Stimulated activated effector memory CD8-positive, alpha-beta T cell treated with anti-CD3 and anti-CD28 coated beads, Interleukin-12 subunit alpha, Interleukin-12 subunit beta, amount 100 ng/mL, for 72 hours (primary cell): ENCODE data around the gene CELF5.

ENCODE experiments used
- ATAC-seq: fragments of 150-1000 bp; cut with Tn5 transposase; 2 replicates; pipeline ENCODE4 v1.10.0; 2021
- DNase-seq, 2 donors: peaks; one replicate each; pipeline ENCODE4 v3.0.0; 2021 to 2022; ENCODE audit warnings: low spot score in 2 of 2
- H3K27ac Mint-ChIP-seq: one replicate; pipeline ENCODE4 v1.8.0; 2022; ENCODE audit warnings: mild to moderate bottlenecking, mixed read lengths
- H3K36me3 Mint-ChIP-seq: one replicate; pipeline ENCODE4 v1.8.0; 2022; ENCODE audit warnings: mild to moderate bottlenecking, mixed read lengths
- H3K4me1 Mint-ChIP-seq: one replicate; pipeline ENCODE4 v1.8.0; 2022; ENCODE audit warnings: mixed read lengths
- H3K4me3 Mint-ChIP-seq: one replicate; pipeline ENCODE4 v1.8.0; 2022; ENCODE audit warnings: mild to moderate bottlenecking, mixed read lengths
- H3K9me3 Mint-ChIP-seq: one replicate; pipeline ENCODE4 v1.8.0; 2022; ENCODE audit warnings: mixed read lengths

Gene CELF5

GRCh38 chr19:3224346-3225168 lies at the start of gene CELF5:
CELF5 (plus strand) TSS chr19:3224661; CDS start chr19:3224740, 79 bp downstream.
- H3K4me1 Mint-ChIP-seq, result no peaks in the 10 kb centered on the region
- H3K27ac Mint-ChIP-seq, result no peak within 1 kb of the TSS
- H3K9me3 Mint-ChIP-seq, result no peaks in the 10 kb centered on the region
- H3K4me3 Mint-ChIP-seq, result peak within 1 kb of the TSS; percentile 37
- ATAC-seq (peak; percentile 76), DNase-seq (peak in 1 of 2 donors; percentile 54)
- H3K36me3 Mint-ChIP-seq, result no peaks in the 10 kb centered on the region

DNA sequence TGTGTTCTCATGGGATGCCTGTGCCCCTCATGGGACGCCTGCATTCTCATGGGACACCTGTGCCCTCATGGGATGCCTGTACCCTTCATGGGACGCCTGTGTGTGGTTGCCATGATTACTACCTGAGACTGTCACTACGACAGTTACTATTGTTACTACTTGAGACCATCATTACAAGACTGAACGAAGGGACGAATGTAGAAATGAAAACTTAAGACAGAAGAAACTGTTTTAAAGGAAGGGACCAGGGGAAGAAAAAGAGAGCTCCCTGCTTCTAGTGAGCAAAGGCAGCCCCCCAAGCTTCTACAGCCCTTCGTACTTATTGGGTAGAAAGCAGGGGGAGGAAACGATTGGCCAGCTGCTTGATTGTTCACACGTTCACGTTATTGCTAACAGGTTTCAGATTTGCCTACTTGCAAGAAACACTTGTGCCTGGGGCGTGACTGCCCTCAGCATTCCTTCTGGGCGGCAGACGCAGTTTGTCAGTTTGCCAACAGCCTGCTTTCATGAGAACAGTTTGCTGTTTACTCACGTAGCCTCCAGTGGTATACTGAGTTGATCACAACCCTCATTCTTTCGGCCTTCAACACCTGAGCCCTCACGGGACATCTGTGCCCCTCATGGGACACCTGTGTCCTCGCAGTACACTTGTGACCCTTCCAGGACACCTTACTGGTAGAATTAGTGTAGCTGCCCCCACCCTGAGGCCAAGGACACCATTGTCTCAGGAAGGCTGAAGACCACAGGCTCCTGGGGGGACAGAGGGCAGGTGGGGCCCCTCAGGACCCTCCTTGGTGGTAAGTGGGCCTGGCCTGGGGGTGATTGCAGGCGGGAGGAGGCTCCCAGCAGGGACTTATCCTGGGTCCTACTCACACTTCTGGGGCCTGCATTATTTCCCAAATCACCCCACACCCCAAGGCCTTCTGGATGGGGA lies 48.4 kb upstream of the CELF5 start:
- ATAC-seq (no peak), DNase-seq (peak in 1 of 2 donors; percentile 57)
- Mint-ChIP-seq H3K9me3 (no peaks in the 10 kb centered on the region), H3K36me3 (peaks cover 60% of the 10 kb centered on the region), H3K4me3 (peak overlapping the region; percentile 96), H3K27ac (peak overlapping the region; percentile 98), H3K4me1 (peaks cover 23% of the 10 kb centered on the region)

DNA sequence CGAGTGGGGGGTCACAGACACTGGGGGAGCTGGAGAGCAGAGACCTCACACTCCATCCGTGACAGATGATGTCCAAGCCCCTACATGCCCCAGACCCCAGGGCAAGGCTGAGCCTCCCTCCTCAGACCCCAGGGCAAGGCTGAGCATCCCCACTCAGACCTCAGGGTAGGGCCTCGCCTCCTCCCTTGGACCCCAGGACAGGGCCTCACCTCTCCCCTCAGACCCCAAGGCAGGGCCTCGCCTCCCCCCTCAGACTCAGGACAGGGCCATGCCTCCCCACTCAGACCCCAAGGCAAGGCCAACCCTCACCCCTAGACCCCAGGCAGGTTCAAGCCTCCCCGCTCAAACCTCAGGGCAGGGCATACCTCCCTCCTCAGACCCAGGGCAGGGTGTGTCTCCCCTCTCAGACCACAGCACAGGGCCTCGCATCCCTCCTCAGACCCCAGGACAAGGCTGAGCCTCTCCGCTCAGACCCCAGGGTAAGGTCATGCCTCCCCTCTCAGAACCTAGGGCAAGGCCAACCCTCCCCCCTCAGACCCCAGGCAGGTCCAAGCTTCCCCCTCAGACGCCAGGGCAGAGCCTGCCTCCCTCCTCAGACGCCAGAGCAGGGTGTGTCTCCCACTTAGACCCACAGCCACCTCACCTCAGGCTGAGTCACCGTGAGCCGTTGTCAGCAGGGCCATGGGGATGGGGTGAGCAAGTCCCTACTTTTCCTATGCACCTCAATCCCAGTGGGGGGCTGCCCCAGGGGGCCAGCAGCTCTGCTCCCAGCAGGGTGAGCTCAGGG lies 47.6 kb upstream of the CELF5 start:
- H3K36me3 Mint-ChIP-seq, result peaks cover 60% of the 10 kb centered on the region
- peaks cover 23% of the 10 kb centered on the region for H3K4me1 Mint-ChIP-seq
- no peaks in the 10 kb centered on the region for H3K9me3 Mint-ChIP-seq
- peak overlapping the region; percentile 98 for H3K27ac Mint-ChIP-seq
- peak overlapping the region; percentile 96 for H3K4me3 Mint-ChIP-seq
- ATAC-seq, result peak; percentile 80
- DNase-seq, result peak; percentile 40 to 77

DNA sequence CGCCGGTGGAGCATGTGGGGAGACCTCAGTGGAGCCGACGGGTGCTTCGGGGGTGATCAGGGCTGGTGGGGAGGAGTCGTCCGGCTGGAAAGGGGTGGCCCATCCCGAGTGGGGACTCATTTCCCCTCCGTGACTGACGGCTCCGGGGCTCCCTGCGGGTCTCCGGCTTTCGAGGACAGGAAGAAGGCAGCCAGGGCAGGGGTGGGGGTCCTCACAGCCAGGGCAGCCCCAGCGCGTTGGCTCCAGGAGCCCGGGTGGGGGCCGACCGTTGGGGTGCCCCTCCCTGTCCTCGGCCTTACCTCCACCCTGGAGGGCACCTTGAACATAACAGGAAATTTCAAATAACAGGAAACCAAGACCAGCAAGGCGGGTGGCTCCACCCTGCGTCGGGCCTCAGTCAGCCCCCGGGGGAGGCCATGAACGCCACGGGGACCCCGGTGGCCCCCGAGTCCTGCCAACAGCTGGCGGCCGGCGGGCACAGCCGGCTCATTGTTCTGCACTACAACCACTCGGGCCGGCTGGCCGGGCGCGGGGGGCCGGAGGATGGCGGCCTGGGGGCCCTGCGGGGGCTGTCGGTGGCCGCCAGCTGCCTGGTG lies 46.0 kb upstream of the CELF5 start, which contains the start of gene S1PR4:
Gene S1PR4, plus strand, starts transcription at position 393 of the 596 bp plus-strand sequence. Its CDS starts 24 bp downstream, at position 417.
- H3K9me3 Mint-ChIP-seq, result no peaks in the 10 kb centered on the region
- peaks cover 29% of the 10 kb centered on the region for H3K4me1 Mint-ChIP-seq
- ATAC-seq (peak; percentile 79), DNase-seq (peak; percentile 43 to 85)
- peaks cover 68% of the 10 kb centered on the region for H3K36me3 Mint-ChIP-seq
- peak within 1 kb of the TSS; percentile 95 for H3K27ac Mint-ChIP-seq
- H3K4me3 Mint-ChIP-seq, result peak within 1 kb of the TSS; percentile 97

DNA sequence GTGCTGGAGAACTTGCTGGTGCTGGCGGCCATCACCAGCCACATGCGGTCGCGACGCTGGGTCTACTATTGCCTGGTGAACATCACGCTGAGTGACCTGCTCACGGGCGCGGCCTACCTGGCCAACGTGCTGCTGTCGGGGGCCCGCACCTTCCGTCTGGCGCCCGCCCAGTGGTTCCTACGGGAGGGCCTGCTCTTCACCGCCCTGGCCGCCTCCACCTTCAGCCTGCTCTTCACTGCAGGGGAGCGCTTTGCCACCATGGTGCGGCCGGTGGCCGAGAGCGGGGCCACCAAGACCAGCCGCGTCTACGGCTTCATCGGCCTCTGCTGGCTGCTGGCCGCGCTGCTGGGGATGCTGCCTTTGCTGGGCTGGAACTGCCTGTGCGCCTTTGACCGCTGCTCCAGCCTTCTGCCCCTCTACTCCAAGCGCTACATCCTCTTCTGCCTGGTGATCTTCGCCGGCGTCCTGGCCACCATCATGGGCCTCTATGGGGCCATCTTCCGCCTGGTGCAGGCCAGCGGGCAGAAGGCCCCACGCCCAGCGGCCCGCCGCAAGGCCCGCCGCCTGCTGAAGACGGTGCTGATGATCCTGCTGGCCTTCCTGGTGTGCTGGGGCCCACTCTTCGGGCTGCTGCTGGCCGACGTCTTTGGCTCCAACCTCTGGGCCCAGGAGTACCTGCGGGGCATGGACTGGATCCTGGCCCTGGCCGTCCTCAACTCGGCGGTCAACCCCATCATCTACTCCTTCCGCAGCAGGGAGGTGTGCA lies 45.3 kb upstream of the CELF5 start:
- DNase-seq, result peak in 1 of 2 donors; percentile 71
- ATAC-seq, result peak; percentile 14
- H3K4me1 Mint-ChIP-seq, result peaks cover 35% of the 10 kb centered on the region
- H3K9me3 Mint-ChIP-seq, result no peaks in the 10 kb centered on the region
- H3K36me3 Mint-ChIP-seq, result peaks cover 75% of the 10 kb centered on the region
- peak overlapping the region; percentile 95 for H3K27ac Mint-ChIP-seq
- H3K4me3 Mint-ChIP-seq, result peak overlapping the region; percentile 97

- Mint-ChIP-seq H3K4me1 (peaks cover 42% of the 10 kb centered on the region), H3K9me3 (no peaks in the 10 kb centered on the region), H3K27ac (peak overlapping the region; percentile 95), H3K36me3 (peaks cover 81% of the 10 kb centered on the region), H3K4me3 (peak overlapping the region; percentile 97)
- DNase-seq (peak in 1 of 2 donors; percentile 72), ATAC-seq (peak; percentile 43)
Observed at GRCh38 chr19:3179739-3180293, 44.6 kb upstream of the CELF5 start.

- no peak for DNase-seq
- peaks cover 51% of the 10 kb centered on the region for H3K4me1 Mint-ChIP-seq
- H3K27ac Mint-ChIP-seq, result peak overlapping the region; percentile 92
- no peak for ATAC-seq
- no peaks in the 10 kb centered on the region for H3K9me3 Mint-ChIP-seq
- H3K36me3 Mint-ChIP-seq, result peaks cover 93% of the 10 kb centered on the region
- peak overlapping the region; percentile 97 for H3K4me3 Mint-ChIP-seq
Observed at GRCh38 chr19:3183721-3184641, 40.5 kb upstream of the CELF5 start.

DNA sequence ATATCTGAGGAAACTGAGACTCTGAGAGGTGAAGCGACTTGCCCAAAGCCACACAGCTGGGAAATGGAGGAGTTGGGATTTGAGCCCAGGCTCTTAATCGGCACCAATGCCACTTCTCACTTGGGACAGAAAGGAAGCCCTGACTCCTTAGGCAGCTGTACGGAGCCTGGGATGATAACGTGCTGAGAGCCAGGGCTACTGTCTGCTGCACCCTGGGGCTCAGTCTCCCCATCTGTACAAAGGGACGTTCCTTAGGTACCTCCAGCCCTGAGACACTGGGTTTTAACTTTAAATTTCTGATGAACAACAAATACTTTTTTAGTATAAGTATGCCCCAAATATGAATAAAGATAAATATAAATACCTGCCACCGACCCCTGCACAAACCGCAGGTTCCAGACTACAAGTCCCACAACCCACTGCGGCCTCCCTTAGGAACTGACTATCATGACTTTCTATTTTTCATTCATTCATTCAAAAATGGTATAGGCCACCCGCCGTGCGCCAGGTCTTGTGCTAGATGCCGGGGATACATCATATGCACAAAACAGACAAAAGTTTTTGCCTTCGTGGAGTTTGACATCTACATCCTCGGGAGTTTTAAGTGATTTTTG lies 39.5 kb upstream of the CELF5 start:
- peak overlapping the region; percentile 92 for H3K27ac Mint-ChIP-seq
- H3K9me3 Mint-ChIP-seq, result no peaks in the 10 kb centered on the region
- ATAC-seq (peak; percentile 46), DNase-seq (no peak)
- H3K4me3 Mint-ChIP-seq, result peak overlapping the region; percentile 97
- H3K4me1 Mint-ChIP-seq, result peaks cover 54% of the 10 kb centered on the region
- H3K36me3 Mint-ChIP-seq, result peaks cover 83% of the 10 kb centered on the region

- Mint-ChIP-seq H3K27ac (peak within 1 kb of the TSS; percentile 92), H3K9me3 (no peaks in the 10 kb centered on the region), H3K4me3 (peak within 1 kb of the TSS; percentile 97), H3K36me3 (peaks cover 83% of the 10 kb centered on the region), H3K4me1 (peaks cover 54% of the 10 kb centered on the region)
- DNase-seq (peak; percentile 94 to 97), ATAC-seq (peak; percentile 92)
Observed at GRCh38 chr19:3185461-3186159, 38.9 kb upstream of the CELF5 start, which contains the start of gene NCLN. NCLN (plus strand) TSS chr19:3185930; CDS start chr19:3186031, 101 bp downstream.

DNA sequence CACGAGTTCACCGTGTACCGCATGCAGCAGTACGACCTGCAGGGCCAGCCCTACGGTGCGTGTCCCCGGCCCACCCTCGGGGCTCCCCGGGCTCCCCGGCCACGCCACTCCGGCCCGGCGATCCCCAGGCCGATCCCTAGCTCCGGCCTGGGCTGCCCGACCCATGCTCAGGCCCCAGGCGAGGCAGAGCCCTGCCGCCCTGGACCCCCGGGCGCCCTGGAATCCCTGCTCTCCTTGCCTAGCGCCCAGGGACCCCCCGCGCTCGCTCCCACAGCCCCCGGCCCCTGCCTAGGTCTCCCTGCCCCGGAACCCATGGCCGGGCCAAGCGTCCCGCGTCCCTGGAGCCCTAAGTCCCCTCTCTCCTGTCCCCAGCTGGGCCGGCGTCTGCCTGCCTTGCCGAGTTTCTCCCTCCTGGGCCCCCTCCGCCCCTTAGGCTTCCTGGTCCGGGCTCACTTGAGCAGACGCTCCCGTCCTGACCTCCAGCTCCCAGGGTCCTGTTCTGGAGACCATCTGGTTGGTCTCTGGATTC lies 38.2 kb upstream of the CELF5 start:
- peaks cover 80% of the 10 kb centered on the region for H3K36me3 Mint-ChIP-seq
- H3K4me1 Mint-ChIP-seq, result peaks cover 59% of the 10 kb centered on the region
- peak overlapping the region; percentile 92 for H3K27ac Mint-ChIP-seq
- ATAC-seq (no peak), DNase-seq (no peak)
- H3K9me3 Mint-ChIP-seq, result no peaks in the 10 kb centered on the region
- H3K4me3 Mint-ChIP-seq, result peak overlapping the region; percentile 97

- H3K27ac Mint-ChIP-seq, result peak overlapping the region; percentile 92
- H3K4me3 Mint-ChIP-seq, result peak overlapping the region; percentile 97
- no peaks in the 10 kb centered on the region for H3K9me3 Mint-ChIP-seq
- ATAC-seq (no peak), DNase-seq (no peak)
- H3K36me3 Mint-ChIP-seq, result peaks cover 76% of the 10 kb centered on the region
- peaks cover 59% of the 10 kb centered on the region for H3K4me1 Mint-ChIP-seq
Observed at GRCh38 chr19:3186891-3187661, 37.4 kb upstream of the CELF5 start.
